Astrocyte of the cerebellum (primary cell): ENCODE data around the gene DPP6.

Source experiments
- DNase-seq: peaks from one replicate; pipeline ENCODE4 v3.0.0-alpha.2; 2011; ENCODE audit warnings: low read depth
- H3K4me3 ChIP-seq: 2 replicates; pipeline ENCODE4 v1.5.1; 2011; ENCODE audit warnings: mild to moderate bottlenecking, low read depth, low read length, moderate library complexity
- CTCF ChIP-seq: IDR thresholded peaks from 2 replicates; pipeline ENCODE4 v1.5.1; 2012; ENCODE audit warnings: low read length, low read depth, moderate library complexity, mild to moderate bottlenecking; ENCODE audit errors: missing control alignments
- in situ Hi-C: cut with HindIII; loops from 2 replicates; pipeline ENCODE4 v1.10.0; 2017; ENCODE audit warnings: low sequenced_read_pairs

DPP6 gene

DNA sequence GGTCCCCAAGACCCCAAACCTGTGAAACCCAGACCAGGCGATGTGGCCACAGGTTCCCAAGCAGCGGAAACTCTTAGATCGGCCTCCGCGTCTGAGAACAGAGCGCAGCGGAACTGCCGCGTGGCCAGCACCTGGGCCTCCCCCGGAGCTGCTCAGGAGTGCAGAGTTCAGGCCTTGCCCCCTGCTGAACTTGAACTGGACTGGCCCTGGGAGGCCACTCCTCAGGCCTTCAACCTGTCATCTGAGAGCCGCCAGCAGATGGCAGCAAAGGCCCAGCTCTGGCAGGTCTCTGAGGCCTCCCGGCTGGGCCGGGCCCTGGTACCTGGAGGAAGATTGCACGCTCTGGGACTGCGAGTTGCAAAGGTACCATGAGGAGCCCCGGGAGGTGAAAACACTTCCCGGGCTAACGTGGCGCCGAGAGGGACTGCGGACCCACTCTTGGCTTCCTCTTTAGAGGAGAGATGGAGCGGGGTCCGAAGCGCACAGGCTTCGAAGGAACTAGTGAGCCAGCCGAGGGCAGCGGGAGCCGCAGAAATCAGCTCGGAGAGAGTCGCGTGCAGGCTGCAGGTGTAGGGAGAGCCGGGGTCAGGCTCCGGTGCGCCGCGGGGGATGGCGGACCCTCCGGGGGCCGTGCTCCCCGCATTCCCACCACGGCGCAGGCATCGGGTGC, 861.6 kb downstream of the DPP6 start:
- in situ Hi-C loops, result no loop called here

DNA sequence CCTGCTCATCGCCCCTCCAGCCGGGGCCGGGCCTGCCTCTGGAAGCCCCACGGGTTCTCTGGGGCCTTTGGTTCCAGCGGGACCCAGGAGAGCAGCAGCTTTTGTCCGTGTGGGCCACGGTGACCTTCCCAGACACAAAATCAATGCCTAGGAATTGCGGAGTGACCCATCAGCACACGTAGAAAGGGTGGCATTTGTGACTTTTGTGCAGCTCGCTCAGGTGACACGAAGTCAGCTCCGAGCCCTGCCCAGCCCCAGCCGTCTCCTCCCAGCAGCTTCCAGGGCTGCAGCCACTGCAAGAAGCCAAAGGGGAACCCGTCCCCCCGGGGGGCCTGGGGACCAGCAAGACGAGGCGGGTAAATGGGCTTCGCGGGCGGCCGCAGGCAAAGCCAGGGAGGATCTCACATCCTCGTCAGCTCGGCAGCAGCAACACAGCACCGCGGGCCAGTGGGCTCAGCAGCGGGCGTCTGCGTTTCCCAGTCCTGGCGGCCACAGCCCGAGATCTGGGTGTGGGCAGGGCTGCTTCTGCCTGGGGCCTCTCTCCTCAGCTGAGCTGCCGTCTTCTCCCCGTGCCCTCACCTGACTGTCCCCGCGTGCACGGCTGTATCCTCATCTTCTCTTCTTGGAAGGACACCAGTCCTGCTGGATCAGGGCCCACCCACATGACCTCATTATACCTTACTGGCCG, 862.3 kb downstream of the DPP6 start:
- DNase-seq, result no peak
- H3K4me3 ChIP-seq, result no peak overlapping the region
- no peak for TF ChIP-seq CTCF
- in situ Hi-C loops, result no loop called here

More for the DNA sequence above, 861.6 kb downstream of the DPP6 start:
- TF ChIP-seq CTCF, result peak; percentile 91
- H3K4me3 ChIP-seq, result peak overlapping the region; percentile 9
- DNase-seq, result peak; percentile 20

DNA sequence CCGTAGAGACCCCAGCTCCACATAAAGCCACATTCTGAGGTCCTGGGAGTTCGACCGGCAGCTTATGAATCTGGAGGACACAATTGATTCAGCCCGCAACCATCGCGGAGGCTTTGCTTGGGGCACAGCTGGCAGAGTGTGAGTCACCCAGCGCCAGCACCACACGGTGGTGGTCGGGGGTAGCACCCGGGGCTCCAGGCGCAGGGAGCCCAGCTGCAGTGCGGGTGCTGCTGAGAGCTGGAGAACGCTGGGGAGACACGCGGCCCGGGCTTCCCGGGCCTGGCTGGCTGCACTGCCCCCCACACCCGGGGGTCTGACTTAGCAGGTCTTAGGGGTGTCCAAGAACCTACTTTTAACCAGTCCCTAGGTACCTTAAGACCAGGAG, 862.8 kb downstream of the DPP6 start:
- no peak for TF ChIP-seq CTCF
- no peak overlapping the region for H3K4me3 ChIP-seq
- in situ Hi-C loops, result no loop called here
- no peak for DNase-seq

GRCh38 chr7:154915600-154915999, 863.4 kb downstream of the DPP6 start:
- in situ Hi-C loops, result no loop called here
- DNase-seq, result no peak
- no peak overlapping the region for H3K4me3 ChIP-seq
- no peak for TF ChIP-seq CTCF

DNA sequence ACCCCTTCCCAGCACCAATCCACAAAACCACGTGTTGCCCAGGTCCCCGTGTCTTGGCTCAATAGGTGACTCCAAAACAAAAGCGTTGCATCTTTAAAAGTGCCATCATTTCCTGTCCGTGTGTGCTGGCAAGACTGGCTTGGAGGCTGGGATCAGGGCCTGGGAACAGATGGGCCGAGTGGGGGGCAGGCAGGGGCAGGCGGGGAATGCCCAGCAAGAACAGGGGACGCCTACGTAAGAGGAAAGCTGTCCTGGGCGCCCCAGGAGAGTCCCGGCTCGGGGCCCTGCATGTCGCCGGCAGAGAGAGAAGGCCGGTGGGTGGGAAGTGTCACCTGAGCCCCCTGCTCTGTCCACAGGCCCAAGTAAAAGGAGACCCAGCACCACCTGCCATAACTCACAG, 864.2 kb downstream of the DPP6 start:
- H3K4me3 ChIP-seq, result no peak overlapping the region
- in situ Hi-C loops, result no loop called here
- DNase-seq, result no peak
- TF ChIP-seq CTCF, result no peak

DNA sequence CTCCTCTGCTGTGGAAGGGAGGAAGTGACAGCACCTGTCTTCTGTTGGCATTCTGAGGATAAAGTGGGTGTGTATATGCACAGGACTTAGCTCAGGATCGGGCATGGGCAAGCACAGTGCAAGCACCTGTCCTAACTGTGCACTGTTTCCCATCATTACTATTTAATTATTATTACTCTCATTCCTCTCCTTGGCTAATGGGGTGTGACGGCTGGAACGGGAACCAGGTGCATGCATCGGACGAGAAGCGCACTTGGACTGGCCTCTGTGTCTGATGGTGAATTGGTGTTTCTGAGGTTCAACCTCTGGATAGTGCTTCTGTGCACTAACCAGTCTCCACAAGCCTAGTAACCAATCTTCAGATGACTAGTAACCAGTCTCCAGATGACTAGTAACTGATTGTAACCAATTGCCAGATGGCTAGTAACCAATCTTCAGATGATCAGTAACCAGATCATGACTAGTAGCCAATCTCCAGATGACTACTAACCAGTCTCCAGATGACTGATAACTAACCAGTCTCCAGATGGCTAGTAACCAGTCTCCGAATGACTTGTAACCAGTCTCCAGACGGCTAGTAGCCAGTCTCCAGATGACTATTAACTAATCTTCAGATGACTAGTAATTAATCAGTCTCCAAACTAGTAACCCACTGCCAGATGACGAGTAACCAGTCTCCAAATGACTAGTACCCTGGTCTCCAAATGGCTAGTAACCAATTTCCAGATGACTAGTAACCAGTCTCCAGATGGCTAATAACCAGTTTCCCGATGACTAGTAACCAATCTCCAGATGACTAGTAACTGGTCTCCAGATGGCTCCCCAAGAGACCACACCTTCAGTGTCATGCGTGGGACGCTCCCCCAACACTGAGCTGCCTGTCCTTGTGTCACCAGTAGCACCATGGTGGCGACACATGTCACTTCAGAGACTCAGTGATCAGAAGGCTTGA, 864.9 kb downstream of the DPP6 start:
- no peak overlapping the region for H3K4me3 ChIP-seq
- TF ChIP-seq CTCF, result no peak
- in situ Hi-C loops, result no loop called here
- no peak for DNase-seq
